CD4-positive, alpha-beta T cell (primary cell): ENCODE data around the gene VSTM2B. TPM values are rescaled to one million over a fixed set of nuclear protein-coding genes. Genes with fewer than 3 reads are reported as not detected.

Experiments
- ATAC-seq: fragments of 200-7000 bp; cut with Tn5 transposase; one replicate; pipeline ENCODE4 v1.10.0; 2022; ENCODE audit warnings: mild to moderate bottlenecking; ENCODE audit not compliant: poor library complexity
- CTCF ChIA-PET: fragments of 350-600 bp; sonication (Branson Sonifier 250); formaldehyde crosslinking; loops from one replicate; lab custom pipeline; 2021; ENCODE audit warnings: antibody characterized with exemption, inconsistent platforms; lab: Charles Lee
- POLR2A ChIA-PET: fragments of 350-600 bp; sonication (Branson Sonifier 250); formaldehyde crosslinking; loops from one replicate; lab custom pipeline; 2021; ENCODE audit warnings: antibody characterized with exemption, inconsistent platforms; lab: Charles Lee
- DNase-seq, 14 experiments: peaks; one replicate each; pipeline ENCODE4 v3.0.0-alpha.2; 2013 to 2020; ENCODE audit warnings: mixed read lengths in 2 of 14
- H3K27ac ChIP-seq, 2 donors: one replicate each; pipeline versions ENCODE4 v1.5.1 to v1.7.0; 2013; ENCODE audit warnings: low read length in 2 of 2, low read depth in 1 of 2, mild to moderate bottlenecking in 1 of 2
- H3K27me3 ChIP-seq, 2 experiments: 1 replicate in 1 of 2; 2 replicates in 1 of 2; pipeline versions ENCODE4 v1.6.1 to v1.7.0; 2013; ENCODE audit warnings: low read length in 2 of 2, control low read depth in 1 of 2, mild to moderate bottlenecking in 1 of 2, moderate library complexity in 1 of 2; ENCODE audit not compliant: insufficient read depth in 2 of 2, control insufficient read depth in 1 of 2
- H3K36me3 ChIP-seq: one replicate; pipeline ENCODE4 v1.6.1; 2013; ENCODE audit warnings: low read length, control low read depth; ENCODE audit not compliant: insufficient read depth
- H3K4me1 ChIP-seq: one replicate; pipeline ENCODE4 v1.6.1; 2013; ENCODE audit warnings: low read length, control low read depth; ENCODE audit not compliant: insufficient read depth
- H3K4me3 ChIP-seq: one replicate; pipeline ENCODE4 v1.5.1; 2013; ENCODE audit warnings: mild to moderate bottlenecking, low read length, moderate library complexity
- H3K9me3 ChIP-seq, 2 experiments: 1 replicate in 1 of 2; 2 replicates in 1 of 2; pipeline versions ENCODE4 v1.6.1 to v1.7.0; 2013; ENCODE audit warnings: low read length in 2 of 2, mild to moderate bottlenecking in 2 of 2, control low read depth in 1 of 2, moderate library complexity in 1 of 2; ENCODE audit not compliant: control insufficient read depth in 1 of 2, insufficient read depth in 1 of 2
- H3K27ac Mint-ChIP-seq: one replicate; pipeline ENCODE4 v1.8.0; 2020; ENCODE audit warnings: mixed read lengths
- H3K27me3 Mint-ChIP-seq: one replicate; pipeline ENCODE4 v1.8.0; 2021; ENCODE audit warnings: mixed read lengths
- H3K36me3 Mint-ChIP-seq: one replicate; pipeline ENCODE4 v1.8.0; 2021; ENCODE audit warnings: low read depth, mixed read lengths
- H3K4me1 Mint-ChIP-seq: one replicate; pipeline ENCODE4 v1.8.0; 2021; ENCODE audit warnings: low read depth, mixed read lengths
- H3K4me3 Mint-ChIP-seq: one replicate; pipeline ENCODE4 v1.8.0; 2020; ENCODE audit warnings: mild to moderate bottlenecking, mixed read lengths
- H3K9me3 Mint-ChIP-seq: one replicate; pipeline ENCODE4 v1.8.0; 2020; ENCODE audit warnings: mixed read lengths
- CTCF ChIP-seq: fragments of 200-600 bp; IDR thresholded peaks from one replicate; pipeline ENCODE4 v1.8.0; 2022; ENCODE audit warnings: antibody characterized with exemption, mild to moderate bottlenecking
- intact Hi-C, 2 experiments: fragments of 100-400 bp; cut with DNase I in 1 of 2; cut with micrococcal nuclease in 1 of 2; formaldehyde crosslinking; loops; one replicate each; pipeline versions ENCODE4 v1.15.1 to v1.9.0; 2023 to 2025; cut with DNase I, micrococcal nuclease
- total RNA-seq, 174 experiments: library from RNA in 2 of 174; stranded (reverse) in 2 of 174; gene quantifications; one replicate each; pipeline ENCODE4 v1.2.3 and lab custom pipeline; 2021 to 2026

Gene VSTM2B
- total RNA-seq, 2 experiments from 2014 or later, result not detected

GRCh38 chr19:29537601-29538000 is 11.8 kb downstream of the VSTM2B start:
- CTCF ChIA-PET, result no interaction called here

GRCh38 chr19:29538146-29538545 is 12.4 kb downstream of the VSTM2B start:
- H3K4me1 Mint-ChIP-seq, result no peaks in the 10 kb centered on the region
- H3K4me3 Mint-ChIP-seq, result no peak overlapping the region
- peak in 1 of 14 experiments; percentile 10 for DNase-seq
- H3K27me3 ChIP-seq, result peaks cover 9 to 13% of the 10 kb centered on the region in 2 experiments
- H3K4me1 ChIP-seq, result no peaks in the 10 kb centered on the region
- ChIA-PET POLR2A (no interaction called here), CTCF (no interaction called here)
- no peak overlapping the region for H3K27ac Mint-ChIP-seq
- H3K9me3 ChIP-seq, result peaks cover 0 to 20% of the 10 kb centered on the region in 2 experiments
- no peaks in the 10 kb centered on the region for H3K36me3 Mint-ChIP-seq
- TF ChIP-seq CTCF, result no peak
- H3K36me3 ChIP-seq, result no peaks in the 10 kb centered on the region
- no peak overlapping the region for H3K4me3 ChIP-seq
- H3K9me3 Mint-ChIP-seq, result no peaks in the 10 kb centered on the region
- H3K27me3 Mint-ChIP-seq, result peaks cover 42% of the 10 kb centered on the region
- intact Hi-C loops, result no loop called here
- no peak for ATAC-seq
- H3K27ac ChIP-seq, result no peak overlapping the region

More at GRCh38 chr19:29537601-29538000, 11.8 kb downstream of the VSTM2B start:
- no peak overlapping the region for H3K27ac ChIP-seq
- no peak overlapping the region for H3K27ac Mint-ChIP-seq
- H3K9me3 ChIP-seq, result peaks cover 0 to 20% of the 10 kb centered on the region in 2 experiments
- POLR2A ChIA-PET, result no interaction called here
- peaks cover 13 to 15% of the 10 kb centered on the region in 2 experiments for H3K27me3 ChIP-seq
- H3K9me3 Mint-ChIP-seq, result no peaks in the 10 kb centered on the region
- no peak overlapping the region for H3K4me3 Mint-ChIP-seq
- ATAC-seq (no peak), DNase-seq (peak in 1 of 14 experiments; percentile 10)
- no peak for TF ChIP-seq CTCF
- H3K36me3 ChIP-seq, result no peaks in the 10 kb centered on the region
- H3K27me3 Mint-ChIP-seq, result peaks cover 47% of the 10 kb centered on the region
- no peak overlapping the region for H3K4me3 ChIP-seq
- no peaks in the 10 kb centered on the region for H3K4me1 ChIP-seq
- no peaks in the 10 kb centered on the region for H3K4me1 Mint-ChIP-seq
- intact Hi-C loops, result no loop called here
- no peaks in the 10 kb centered on the region for H3K36me3 Mint-ChIP-seq

DNA sequence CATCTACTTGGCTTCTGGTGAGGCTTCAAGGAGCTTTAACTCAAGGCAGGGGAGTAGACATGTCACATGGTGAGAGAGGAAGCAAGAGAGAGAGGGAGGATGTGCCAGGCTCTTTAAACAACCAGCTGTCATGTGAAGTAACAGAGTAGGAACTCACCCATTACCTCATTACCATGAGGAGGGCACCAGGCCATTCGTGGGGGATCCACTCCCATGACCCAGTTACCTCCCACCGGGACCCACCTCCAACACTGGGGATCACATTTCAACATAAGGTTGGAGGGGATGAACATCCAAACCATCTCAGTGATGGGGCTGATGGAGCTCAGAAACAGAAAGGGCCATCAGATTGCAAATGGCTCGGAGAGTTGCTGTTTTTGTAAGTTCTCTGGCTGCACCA is 12.9 kb downstream of the VSTM2B start:
- ChIA-PET POLR2A (no interaction called here), CTCF (interaction anchor here (1.3 kb wide), 1 partner anchor 10 kb away, joined by 4 read pairs; no protein-coding TSS in a partner anchor)
- no peaks in the 10 kb centered on the region for H3K36me3 Mint-ChIP-seq
- Histone ChIP-seq H3K4me1 (no peaks in the 10 kb centered on the region), H3K27ac (no peak overlapping the region), H3K4me3 (no peak overlapping the region), H3K9me3 (peaks cover 0 to 18% of the 10 kb centered on the region in 2 experiments), H3K27me3 (peaks cover 7 to 8% of the 10 kb centered on the region in 2 experiments), H3K36me3 (no peaks in the 10 kb centered on the region)
- DNase-seq (peak in 1 of 14 experiments; percentile 6), ATAC-seq (no peak)
- no peaks in the 10 kb centered on the region for H3K9me3 Mint-ChIP-seq
- H3K4me3 Mint-ChIP-seq, result no peak overlapping the region
- H3K27me3 Mint-ChIP-seq, result peaks cover 37% of the 10 kb centered on the region
- TF ChIP-seq CTCF, result no peak
- H3K27ac Mint-ChIP-seq, result no peak overlapping the region
- intact Hi-C loops, result no loop called here
- H3K4me1 Mint-ChIP-seq, result no peaks in the 10 kb centered on the region
